Measurements from ENCODE around the gene MTA1. TPM values are rescaled to one million over a fixed set of nuclear protein-coding genes. Genes with fewer than 3 reads are reported as not detected.

Gene MTA1
- total and polyA plus RNA-seq, 2 experiments from 2014 or later, result 8.1 to 37.0 TPM

GRCh38 chr14:105389534-105389933 lies 30.1 kb upstream of the MTA1 start:
- no peaks in the 10 kb centered on the region for H3K27me3 ChIP-seq (replicated peaks; ENCODE audit: insufficient read depth)
- H3K9me2 ChIP-seq (ENCODE audit: insufficient read depth), result no peaks in the 10 kb centered on the region
- H3K79me2 ChIP-seq (ENCODE audit: insufficient read depth), result no peaks in the 10 kb centered on the region
- no peaks in the 10 kb centered on the region for H3K4me1 ChIP-seq (ENCODE audit: insufficient read depth)
- in situ Hi-C loops (cut with MboI), result no loop called here
- no peak overlapping the region for H2AFZ ChIP-seq
- TF ChIP-seq EZH2 (IDR thresholded peaks at IDR 0.05; ENCODE audit: insufficient read depth, poor library complexity, severe bottlenecking) (no peak), EZH2phosphoT487 (IDR thresholded peaks at IDR 0.05; ENCODE audit: insufficient read depth, low read depth) (no peak)
- no peaks in the 10 kb centered on the region for H3F3A ChIP-seq (ENCODE audit: insufficient read depth)
- no peak overlapping the region for H3K9ac ChIP-seq
- WGBS, 2 experiments (ENCODE audit: low coverage in 1 of 2, low lambda C conversion rate in 2 of 2, missing lambda C conversion rate in 2 of 2), result 55 to 56% methylated on average over 9 to 12 of the region's 12 CpGs
- no peak for DNase-seq
- H3K9me3 ChIP-seq (ENCODE audit: low read depth), result no peaks in the 10 kb centered on the region
- no peaks in the 10 kb centered on the region for H4K20me1 ChIP-seq (ENCODE audit: insufficient read depth)
- no peak overlapping the region for H3K4me2 ChIP-seq (ENCODE audit: unreplicated experiment)
- no peaks in the 10 kb centered on the region for H3K36me3 ChIP-seq (ENCODE audit: low read depth)
- H3K4me3 ChIP-seq, result no peak overlapping the region
- H3K27ac ChIP-seq, result no peak overlapping the region

- Histone ChIP-seq H3K27ac (no peak overlapping the region), H3K4me3 (no peak overlapping the region), H3K79me2 (ENCODE audit: insufficient read depth) (no peaks in the 10 kb centered on the region), H3K27me3 (replicated peaks; ENCODE audit: insufficient read depth) (no peaks in the 10 kb centered on the region), H2AFZ (no peak overlapping the region), H3K9me2 (ENCODE audit: insufficient read depth) (no peaks in the 10 kb centered on the region), H3K4me2 (ENCODE audit: unreplicated experiment) (no peak overlapping the region), H3K9me3 (ENCODE audit: low read depth) (no peaks in the 10 kb centered on the region), H4K20me1 (ENCODE audit: insufficient read depth) (no peaks in the 10 kb centered on the region), H3K36me3 (ENCODE audit: low read depth) (no peaks in the 10 kb centered on the region), H3K9ac (no peak overlapping the region), H3F3A (ENCODE audit: insufficient read depth) (no peaks in the 10 kb centered on the region), H3K4me1 (ENCODE audit: insufficient read depth) (no peaks in the 10 kb centered on the region)
- DNase-seq, result no peak
- TF ChIP-seq EZH2 (IDR thresholded peaks at IDR 0.05; ENCODE audit: insufficient read depth, poor library complexity, severe bottlenecking), result no peak
- no peak for TF ChIP-seq EZH2phosphoT487 (IDR thresholded peaks at IDR 0.05; ENCODE audit: insufficient read depth, low read depth)
- 69 to 70% methylated on average over 27 of the region's 27 CpGs for WGBS, 2 experiments (ENCODE audit: low coverage in 1 of 2, low lambda C conversion rate in 2 of 2, missing lambda C conversion rate in 2 of 2)
- in situ Hi-C loops (cut with MboI), result no loop called here
Measured at GRCh38 chr14:105389976-105390848, 29.4 kb upstream of the MTA1 start.

- TF ChIP-seq EZH2 (IDR thresholded peaks at IDR 0.05; ENCODE audit: insufficient read depth, poor library complexity, severe bottlenecking) (no peak), EZH2phosphoT487 (IDR thresholded peaks at IDR 0.05; ENCODE audit: insufficient read depth, low read depth) (no peak)
- Histone ChIP-seq H3K9me3 (ENCODE audit: low read depth) (no peaks in the 10 kb centered on the region), H3K27me3 (replicated peaks; ENCODE audit: insufficient read depth) (no peaks in the 10 kb centered on the region), H3K36me3 (ENCODE audit: low read depth) (no peaks in the 10 kb centered on the region), H3K27ac (no peak overlapping the region), H3K4me3 (no peak overlapping the region), H3F3A (ENCODE audit: insufficient read depth) (no peaks in the 10 kb centered on the region), H3K4me2 (ENCODE audit: unreplicated experiment) (no peak overlapping the region), H3K79me2 (ENCODE audit: insufficient read depth) (no peaks in the 10 kb centered on the region), H4K20me1 (ENCODE audit: insufficient read depth) (no peaks in the 10 kb centered on the region), H2AFZ (no peak overlapping the region), H3K4me1 (ENCODE audit: insufficient read depth) (no peaks in the 10 kb centered on the region), H3K9me2 (ENCODE audit: insufficient read depth) (no peaks in the 10 kb centered on the region), H3K9ac (no peak overlapping the region)
- no peak for DNase-seq
- in situ Hi-C loops (cut with MboI), result no loop called here
- WGBS, 2 experiments (ENCODE audit: low coverage in 1 of 2, low lambda C conversion rate in 2 of 2, missing lambda C conversion rate in 2 of 2), result 87 to 90% methylated on average over 24 of the region's 24 CpGs
Measured at GRCh38 chr14:105390849-105391500, 28.7 kb upstream of the MTA1 start.

GRCh38 chr14:105391541-105391940 lies 28.1 kb upstream of the MTA1 start:
- Histone ChIP-seq H3K4me1 (ENCODE audit: insufficient read depth) (no peaks in the 10 kb centered on the region), H3K4me3 (no peak overlapping the region), H3K79me2 (ENCODE audit: insufficient read depth) (no peaks in the 10 kb centered on the region), H3K27me3 (replicated peaks; ENCODE audit: insufficient read depth) (no peaks in the 10 kb centered on the region), H4K20me1 (ENCODE audit: insufficient read depth) (no peaks in the 10 kb centered on the region), H3K27ac (no peak overlapping the region), H3K9me3 (ENCODE audit: low read depth) (no peaks in the 10 kb centered on the region), H3K36me3 (ENCODE audit: low read depth) (no peaks in the 10 kb centered on the region), H3F3A (ENCODE audit: insufficient read depth) (no peaks in the 10 kb centered on the region), H3K9me2 (ENCODE audit: insufficient read depth) (no peaks in the 10 kb centered on the region), H3K4me2 (ENCODE audit: unreplicated experiment) (no peak overlapping the region), H3K9ac (no peak overlapping the region), H2AFZ (no peak overlapping the region)
- WGBS, 2 experiments (ENCODE audit: low coverage in 1 of 2, low lambda C conversion rate in 2 of 2, missing lambda C conversion rate in 2 of 2), result 90 to 93% methylated on average over 23 of the region's 23 CpGs
- in situ Hi-C loops (cut with MboI), result no loop called here
- TF ChIP-seq EZH2phosphoT487 (IDR thresholded peaks at IDR 0.05; ENCODE audit: insufficient read depth, low read depth), result no peak
- no peak for TF ChIP-seq EZH2 (IDR thresholded peaks at IDR 0.05; ENCODE audit: insufficient read depth, poor library complexity, severe bottlenecking)
- DNase-seq, result no peak
